ENCODE results near the gene HERC6. TPM values are rescaled to one million over a fixed set of nuclear protein-coding genes. Genes with fewer than 3 reads are reported as not detected.
A peak's percentile ranks its signal among the peaks of the same experiment; 100 is the strongest.
"Not testable (repeated sequence)": the region's sequence is repeated elsewhere in the genome, so short reads cannot be mapped to it uniquely, and the experiment has no call there.

Gene HERC6
- total RNA-seq, 1 experiment from 2014 or later: 2.4 TPM

DNA sequence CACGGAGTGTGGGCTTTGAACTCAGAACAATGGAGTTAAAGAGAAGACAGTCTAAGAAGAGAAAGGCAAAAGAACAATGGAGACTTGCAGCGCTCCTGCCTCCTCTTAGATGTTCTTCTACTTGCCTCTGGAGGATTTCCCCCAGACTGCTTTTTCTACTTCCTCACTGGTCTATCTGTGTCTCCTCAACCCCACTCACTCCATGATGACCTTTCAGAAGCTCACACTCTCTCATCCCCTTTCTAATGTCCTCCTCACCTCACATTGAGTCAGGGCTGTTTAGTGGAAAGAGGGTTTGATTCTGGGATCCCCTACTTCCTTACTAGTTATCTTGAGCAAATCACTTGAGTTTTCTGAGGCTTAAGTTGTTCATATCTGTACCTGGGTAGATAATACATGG lies 12.2 kb upstream of the HERC6 start:
- BruUV-seq (replicated peaks): no TSS peak
- CTCF ChIA-PET: no interaction called here
- Mint-ChIP-seq H3K9me3 (ENCODE audit: unreplicated experiment) (peaks cover 12% of the 10 kb centered on the region), H3K4me3 (ENCODE audit: unreplicated experiment) (no peak overlapping the region), H3K27me3 (ENCODE audit: insufficient read depth, unreplicated experiment) (no peaks in the 10 kb centered on the region), H3K36me3 (ENCODE audit: insufficient read depth, unreplicated experiment) (no peaks in the 10 kb centered on the region), H3K4me1 (ENCODE audit: insufficient read depth, unreplicated experiment) (no peaks in the 10 kb centered on the region), H3K27ac (ENCODE audit: low read depth, unreplicated experiment) (no peak overlapping the region)
- TF ChIP-seq, protein P1, sequence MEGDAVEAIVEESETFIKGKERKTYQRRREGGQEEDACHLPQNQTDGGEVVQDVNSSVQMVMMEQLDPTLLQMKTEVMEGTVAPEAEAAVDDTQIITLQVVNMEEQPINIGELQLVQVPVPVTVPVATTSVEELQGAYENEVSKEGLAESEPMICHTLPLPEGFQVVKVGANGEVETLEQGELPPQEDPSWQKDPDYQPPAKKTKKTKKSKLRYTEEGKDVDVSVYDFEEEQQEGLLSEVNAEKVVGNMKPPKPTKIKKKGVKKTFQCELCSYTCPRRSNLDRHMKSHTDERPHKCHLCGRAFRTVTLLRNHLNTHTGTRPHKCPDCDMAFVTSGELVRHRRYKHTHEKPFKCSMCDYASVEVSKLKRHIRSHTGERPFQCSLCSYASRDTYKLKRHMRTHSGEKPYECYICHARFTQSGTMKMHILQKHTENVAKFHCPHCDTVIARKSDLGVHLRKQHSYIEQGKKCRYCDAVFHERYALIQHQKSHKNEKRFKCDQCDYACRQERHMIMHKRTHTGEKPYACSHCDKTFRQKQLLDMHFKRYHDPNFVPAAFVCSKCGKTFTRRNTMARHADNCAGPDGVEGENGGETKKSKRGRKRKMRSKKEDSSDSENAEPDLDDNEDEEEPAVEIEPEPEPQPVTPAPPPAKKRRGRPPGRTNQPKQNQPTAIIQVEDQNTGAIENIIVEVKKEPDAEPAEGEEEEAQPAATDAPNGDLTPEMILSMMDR (IDR thresholded peaks at IDR 0.05; ENCODE audit: unreplicated experiment): no peak
- DNase-seq (ENCODE audit: unreplicated experiment): no peak
- POLR2A ChIA-PET: interaction anchor here (0.7 kb wide), 1 partner anchor 204 kb away, joined by 3 read pairs; no protein-coding TSS in a partner anchor
- intact Hi-C loops (cut with micrococcal nuclease): no loop called here

DNA sequence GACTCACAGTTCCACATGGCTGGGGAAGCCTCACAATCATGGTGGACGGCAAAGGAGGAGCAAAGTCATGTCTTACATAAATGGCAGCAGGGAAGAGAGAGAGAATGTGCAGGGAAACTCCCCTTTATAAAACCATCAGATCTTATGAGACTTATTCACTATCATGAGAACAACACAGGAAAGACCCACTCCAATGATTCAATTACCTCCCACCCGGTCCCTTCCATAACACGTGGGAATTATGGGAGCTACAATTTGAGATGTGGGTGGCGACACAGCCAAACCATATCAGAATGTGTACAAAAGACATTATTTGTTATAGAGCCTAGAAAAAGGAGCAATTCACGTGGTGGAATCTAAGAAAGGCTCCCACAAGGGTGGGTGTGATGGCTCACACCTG lies 10.8 kb upstream of the HERC6 start:
- intact Hi-C loops (cut with micrococcal nuclease): no loop called here
- BruUV-seq (replicated peaks): no TSS peak
- Mint-ChIP-seq H3K27ac (ENCODE audit: low read depth, unreplicated experiment) (no peak overlapping the region), H3K4me1 (ENCODE audit: insufficient read depth, unreplicated experiment) (no peaks in the 10 kb centered on the region), H3K36me3 (ENCODE audit: insufficient read depth, unreplicated experiment) (no peaks in the 10 kb centered on the region), H3K9me3 (ENCODE audit: unreplicated experiment) (peaks cover 12% of the 10 kb centered on the region), H3K27me3 (ENCODE audit: insufficient read depth, unreplicated experiment) (no peaks in the 10 kb centered on the region), H3K4me3 (ENCODE audit: unreplicated experiment) (no peak overlapping the region)
- TF ChIP-seq, protein P1 (IDR thresholded peaks at IDR 0.05; ENCODE audit: unreplicated experiment): no peak
- ChIA-PET POLR2A (no interaction called here), CTCF (interaction anchor here (0.5 to 3.9 kb wide), 7 partner anchors 17 to 1014 kb away, joined by 3 to 31 read pairs (median 3); no protein-coding TSS in a partner anchor)
- DNase-seq (ENCODE audit: unreplicated experiment): no peak

DNA sequence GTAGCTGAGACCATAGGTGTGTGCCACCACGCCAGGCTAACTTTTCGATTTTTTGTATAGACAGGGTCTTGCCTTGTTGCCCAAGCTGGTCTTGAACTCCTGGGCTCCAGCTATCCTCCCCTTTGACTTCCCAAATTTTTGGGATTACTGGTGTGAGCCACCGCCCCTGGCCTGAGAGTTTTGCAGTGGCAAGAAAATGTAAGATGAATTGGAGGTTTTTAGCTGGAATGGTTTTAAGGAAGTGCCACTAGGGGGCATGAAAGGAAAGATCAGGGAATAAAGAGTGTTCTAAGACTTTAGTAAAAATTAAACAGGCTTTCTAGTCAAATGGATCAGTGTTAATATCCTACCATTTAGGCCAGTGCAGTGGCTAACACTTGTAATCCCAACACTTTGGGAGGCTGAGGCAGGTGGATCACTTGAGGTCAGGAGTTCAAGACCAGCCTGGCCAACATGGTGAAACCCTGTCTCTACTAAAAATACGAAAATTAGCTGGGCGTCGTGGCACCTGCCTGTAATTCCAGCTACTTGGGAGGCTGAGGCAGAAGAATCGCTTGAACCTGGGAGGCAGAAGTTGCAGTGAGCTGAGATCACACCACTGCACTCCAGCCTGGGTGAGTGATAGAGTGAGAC lies 9.4 kb upstream of the HERC6 start:
- not testable (repeated sequence) for H3K4me3 Mint-ChIP-seq (ENCODE audit: unreplicated experiment); BruUV-seq (replicated peaks); H3K27ac Mint-ChIP-seq (ENCODE audit: low read depth, unreplicated experiment); H3K9me3 Mint-ChIP-seq (ENCODE audit: unreplicated experiment); H3K27me3 Mint-ChIP-seq (ENCODE audit: insufficient read depth, unreplicated experiment); H3K4me1 Mint-ChIP-seq (ENCODE audit: insufficient read depth, unreplicated experiment); H3K36me3 Mint-ChIP-seq (ENCODE audit: insufficient read depth, unreplicated experiment)
- DNase-seq (ENCODE audit: unreplicated experiment): peak; percentile 61
- TF ChIP-seq, protein P1 (IDR thresholded peaks at IDR 0.05; ENCODE audit: unreplicated experiment): peak; percentile 35
- ChIA-PET POLR2A (interaction anchor here (0.6 to 1.0 kb wide), 3 partner anchors 14 to 150 kb away, joined by 3 to 4 read pairs (median 4); no protein-coding TSS in a partner anchor), CTCF (interaction anchor here (0.6 to 3.9 kb wide), 33 partner anchors 9 to 1074 kb away, joined by 3 to 31 read pairs (median 3); partner anchors contain the start of genes HERC6 and PPM1K)
- intact Hi-C loops (cut with micrococcal nuclease): loop anchor here (1.0 kb wide), 2 partner anchors 87 to 146 kb away; no protein-coding TSS in a partner anchor

DNA sequence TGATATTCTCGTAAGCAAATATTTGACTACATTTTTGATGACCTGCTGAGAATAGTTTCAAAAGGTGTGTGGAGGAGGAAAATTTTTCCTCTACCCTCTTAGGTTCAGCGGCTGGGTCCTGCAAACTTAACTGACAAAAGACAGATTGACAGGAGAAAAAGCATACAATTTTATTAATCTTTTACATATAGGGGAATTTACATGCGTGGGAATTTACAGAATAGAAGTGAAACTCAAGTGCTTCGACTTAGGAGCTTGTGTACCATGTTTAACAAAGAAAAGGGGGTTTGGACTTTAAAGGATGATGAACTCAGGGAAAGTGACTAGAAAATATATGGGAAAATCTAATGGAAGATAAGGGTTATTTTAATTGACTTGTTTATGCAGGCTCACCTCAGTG lies 2.5 kb downstream of the HERC6 start:
- TF ChIP-seq, protein P1 (IDR thresholded peaks at IDR 0.05; ENCODE audit: unreplicated experiment): no peak
- Mint-ChIP-seq H3K9me3 (ENCODE audit: unreplicated experiment) (no peaks in the 10 kb centered on the region), H3K4me1 (ENCODE audit: insufficient read depth, unreplicated experiment) (no peaks in the 10 kb centered on the region), H3K4me3 (ENCODE audit: unreplicated experiment) (no peak overlapping the region), H3K36me3 (ENCODE audit: insufficient read depth, unreplicated experiment) (no peaks in the 10 kb centered on the region), H3K27me3 (ENCODE audit: insufficient read depth, unreplicated experiment) (no peaks in the 10 kb centered on the region), H3K27ac (ENCODE audit: low read depth, unreplicated experiment) (no peak overlapping the region)
- no TSS peak for BruUV-seq (replicated peaks)
- CTCF ChIA-PET: interaction anchor here (0.6 to 1.5 kb wide), 2 partner anchors 13 to 14 kb away, joined by 3 to 7 read pairs; no protein-coding TSS in a partner anchor
- no peak for DNase-seq (ENCODE audit: unreplicated experiment)
- POLR2A ChIA-PET: no interaction called here
- intact Hi-C loops (cut with micrococcal nuclease): no loop called here

Measured in MCF 10A (cell line).